ENCODE data around the gene SIX1. TPM values are rescaled to one million over a fixed set of nuclear protein-coding genes. Genes with fewer than 3 reads are reported as not detected.

SIX1 gene
- total RNA-seq, 1 experiment from 2014 or later, result 2.5 TPM

DNA sequence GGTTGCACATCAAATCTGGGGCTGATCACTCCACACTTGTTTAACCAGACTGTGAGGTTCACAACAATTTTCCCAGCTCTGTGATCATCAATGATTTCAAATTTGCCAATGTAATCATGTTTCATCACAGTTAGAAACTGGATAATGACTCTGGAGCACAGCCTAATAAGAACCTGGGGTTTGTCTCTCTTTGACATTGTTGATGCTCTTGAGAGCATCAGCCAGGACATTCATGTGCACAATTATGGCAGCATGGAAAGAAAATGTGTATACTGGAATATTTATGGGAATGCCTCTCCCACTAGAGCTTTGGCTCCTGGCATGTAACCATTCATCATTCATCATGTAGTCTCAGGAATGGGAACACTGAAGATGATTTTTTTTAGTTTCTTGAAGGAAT is 47.0 kb downstream of the SIX1 start:
- Histone ChIP-seq H3K27ac (ENCODE audit: low read depth, low read length) (no peak overlapping the region), H3K9me2 (ENCODE audit: insufficient read depth) (no peaks in the 10 kb centered on the region), H2AFZ (ENCODE audit: low read depth, low read length, poor library complexity, severe bottlenecking) (no peak overlapping the region), H3K27me3 (ENCODE audit: insufficient read depth, low read length) (no peaks in the 10 kb centered on the region), H3K36me3 (ENCODE audit: control insufficient read depth in 1 of 2, insufficient read depth in 2 of 2, low read length in 2 of 2) (no peaks in the 10 kb centered on the region), H3K79me2 (ENCODE audit: insufficient read depth, low read length) (no peaks in the 10 kb centered on the region), H3K9me3 (ENCODE audit: control insufficient read depth in 1 of 2, insufficient read depth in 1 of 2, low read depth in 1 of 2, low read length in 2 of 2) (peaks cover 0 to 5% of the 10 kb centered on the region in 2 experiments; a peak in 1 of 4 replicates), H3K4me2 (ENCODE audit: low read length) (no peak overlapping the region), H3K4me3 (replicated peaks in 1 of 2; ENCODE audit: low read depth in 1 of 2, low read length in 2 of 2) (no peak overlapping the region), H3K4me1 (ENCODE audit: control insufficient read depth in 1 of 2, insufficient read depth in 2 of 2, low read length in 2 of 2) (no peaks in the 10 kb centered on the region), H3K9ac (ENCODE audit: low read length) (no peak overlapping the region), H4K20me1 (ENCODE audit: insufficient read depth) (no peaks in the 10 kb centered on the region)
- BruUV-seq (replicated peaks), result no TSS peak
- POLR2A ChIA-PET, result no interaction called here
- intact Hi-C loops (cut with micrococcal nuclease), result no loop called here
- ATAC-seq (no peak), DNase-seq (ENCODE audit: low read depth, low spot score) (no peak)
- CTCF ChIA-PET, result no interaction called here
- TF ChIP-seq CBX3 (IDR thresholded peaks at IDR 0.05; ENCODE audit: low read depth), result no peak
- RAD21 ChIA-PET (ENCODE audit: low non-redundant PET in 1 of 2, low total read pairs in 2 of 2, uncharacterized antibody in 2 of 2, unreplicated experiment in 2 of 2), result no interaction called here

DNA sequence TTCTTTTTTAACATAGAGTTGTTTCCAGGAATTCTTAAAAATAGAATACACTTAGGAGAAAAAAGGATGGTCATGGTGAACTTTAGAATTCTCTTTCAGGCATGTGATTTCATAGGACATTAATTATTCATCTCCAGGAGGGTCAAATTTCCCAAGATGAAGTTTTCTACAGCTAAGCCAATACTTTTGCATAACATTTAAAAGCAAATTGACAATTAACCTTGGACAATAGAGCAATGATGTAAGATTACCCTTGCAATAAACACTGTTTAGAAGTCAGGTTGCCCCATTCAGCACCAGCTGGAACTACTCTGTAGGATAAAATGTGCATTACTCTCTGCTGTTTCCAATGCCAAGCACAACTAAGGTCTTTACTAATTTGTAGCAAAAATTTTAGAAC is 49.5 kb downstream of the SIX1 start:
- ChIA-PET RAD21 (ENCODE audit: low non-redundant PET in 1 of 2, low total read pairs in 2 of 2, uncharacterized antibody in 2 of 2, unreplicated experiment in 2 of 2) (no interaction called here), POLR2A (no interaction called here), CTCF (no interaction called here)
- Histone ChIP-seq H3K27me3 (ENCODE audit: insufficient read depth, low read length) (no peaks in the 10 kb centered on the region), H3K9me2 (ENCODE audit: insufficient read depth) (no peaks in the 10 kb centered on the region), H3K9ac (ENCODE audit: low read length) (no peak overlapping the region), H3K4me1 (ENCODE audit: control insufficient read depth in 1 of 2, insufficient read depth in 2 of 2, low read length in 2 of 2) (no peaks in the 10 kb centered on the region), H3K27ac (ENCODE audit: low read depth, low read length) (no peak overlapping the region), H4K20me1 (ENCODE audit: insufficient read depth) (no peaks in the 10 kb centered on the region), H3K9me3 (ENCODE audit: control insufficient read depth in 1 of 2, insufficient read depth in 1 of 2, low read depth in 1 of 2, low read length in 2 of 2) (no peaks in the 10 kb centered on the region), H3K36me3 (ENCODE audit: control insufficient read depth in 1 of 2, insufficient read depth in 2 of 2, low read length in 2 of 2) (no peaks in the 10 kb centered on the region), H3K79me2 (ENCODE audit: insufficient read depth, low read length) (no peaks in the 10 kb centered on the region), H3K4me3 (replicated peaks in 1 of 2; ENCODE audit: low read depth in 1 of 2, low read length in 2 of 2) (no peak overlapping the region), H3K4me2 (ENCODE audit: low read length) (no peak overlapping the region), H2AFZ (ENCODE audit: low read depth, low read length, poor library complexity, severe bottlenecking) (no peak overlapping the region)
- TF ChIP-seq CBX3 (IDR thresholded peaks at IDR 0.05; ENCODE audit: low read depth) (no peak), POLR2AphosphoS5 (IDR thresholded peaks at IDR 0.05; ENCODE audit: low read depth, low read length) (no peak), YY1 (IDR thresholded peaks at IDR 0.05; ENCODE audit: extremely low read depth, insufficient replicate concordance, low read depth, low read length) (no peak), TCF7L2 (IDR thresholded peaks at IDR 0.05; ENCODE audit: borderline replicate concordance, extremely low read depth, insufficient read depth, insufficient read length) (no peak), EZH2phosphoT487 (IDR thresholded peaks at IDR 0.05; ENCODE audit: borderline replicate concordance) (no peak), FOSL1 (IDR thresholded peaks at IDR 0.05; ENCODE audit: low read depth) (no peak)
- BruUV-seq (replicated peaks), result no TSS peak
- intact Hi-C loops (cut with micrococcal nuclease), result no loop called here
- DNase-seq (ENCODE audit: low read depth, low spot score), result no peak
- no peak for ATAC-seq
